ENCODE measurements around the gene FAAP20.

FAAP20 gene

GRCh38 chr1:2235300-2235998 is 40.9 kb upstream of the FAAP20 start:
- Histone ChIP-seq H3K9me3 (ENCODE audit: control insufficient read depth, insufficient read depth, low read depth, low read length) (no peaks in the 10 kb centered on the region), H3K27ac (ENCODE audit: low read depth, low read length) (no peak overlapping the region), H3K4me1 (ENCODE audit: control insufficient read depth, insufficient read depth, low read length) (peaks cover 65% of the 10 kb centered on the region), H3K27me3 (ENCODE audit: control insufficient read depth, insufficient read depth, low read length) (no peaks in the 10 kb centered on the region), H3K9ac (ENCODE audit: low read length) (no peak overlapping the region), H3K4me3 (ENCODE audit: low read depth, low read length) (no peak overlapping the region), H3K36me3 (ENCODE audit: control insufficient read depth, insufficient read depth, low read length) (no peaks in the 10 kb centered on the region)

DNA sequence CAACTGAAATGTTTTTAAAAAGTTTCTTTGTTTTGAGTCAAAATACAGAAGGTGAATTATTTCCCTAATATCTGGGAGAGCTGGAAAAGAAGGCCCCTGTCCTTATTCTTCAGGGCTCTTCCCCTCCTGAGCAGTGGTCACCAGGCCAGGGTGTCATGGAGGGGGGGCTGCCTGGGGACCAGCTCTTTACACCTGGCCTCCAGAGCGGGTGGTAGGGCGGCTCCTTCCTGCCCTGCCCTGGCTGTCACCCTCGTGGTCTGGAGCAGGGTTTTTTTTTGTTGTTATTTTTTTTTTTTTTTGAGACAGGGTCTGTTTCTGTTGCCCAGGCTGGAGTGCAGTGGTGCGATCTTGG is 40.2 kb upstream of the FAAP20 start:
- Histone ChIP-seq H3K36me3 (ENCODE audit: control insufficient read depth, insufficient read depth, low read length) (no peaks in the 10 kb centered on the region), H3K27ac (ENCODE audit: low read depth, low read length) (no peak overlapping the region), H3K4me3 (ENCODE audit: low read depth, low read length) (no peak overlapping the region), H3K4me1 (ENCODE audit: control insufficient read depth, insufficient read depth, low read length) (peaks cover 69% of the 10 kb centered on the region), H3K27me3 (ENCODE audit: control insufficient read depth, insufficient read depth, low read length) (no peaks in the 10 kb centered on the region), H3K9ac (ENCODE audit: low read length) (no peak overlapping the region), H3K9me3 (ENCODE audit: control insufficient read depth, insufficient read depth, low read depth, low read length) (no peaks in the 10 kb centered on the region)

- Histone ChIP-seq H3K9me3 (ENCODE audit: control insufficient read depth, insufficient read depth, low read depth, low read length) (no peaks in the 10 kb centered on the region), H3K27me3 (ENCODE audit: control insufficient read depth, insufficient read depth, low read length) (no peaks in the 10 kb centered on the region), H3K4me3 (ENCODE audit: low read depth, low read length) (no peak overlapping the region), H3K27ac (ENCODE audit: low read depth, low read length) (peak overlapping the region; percentile 30; the same call in 1 of the 2 replicates), H3K4me1 (ENCODE audit: control insufficient read depth, insufficient read depth, low read length) (peaks cover 67% of the 10 kb centered on the region), H3K36me3 (ENCODE audit: control insufficient read depth, insufficient read depth, low read length) (no peaks in the 10 kb centered on the region), H3K9ac (ENCODE audit: low read length) (no peak overlapping the region)
Observed at GRCh38 chr1:2233997-2234761, 39.6 kb upstream of the FAAP20 start.

GRCh38 chr1:2233468-2233867 is 38.9 kb upstream of the FAAP20 start:
- no peaks in the 10 kb centered on the region for H3K9me3 ChIP-seq (ENCODE audit: control insufficient read depth, insufficient read depth, low read depth, low read length)
- H3K9ac ChIP-seq (ENCODE audit: low read length): no peak overlapping the region
- H3K36me3 ChIP-seq (ENCODE audit: control insufficient read depth, insufficient read depth, low read length): no peaks in the 10 kb centered on the region
- H3K4me1 ChIP-seq (ENCODE audit: control insufficient read depth, insufficient read depth, low read length): peaks cover 62% of the 10 kb centered on the region
- no peak overlapping the region for H3K4me3 ChIP-seq (ENCODE audit: low read depth, low read length)
- H3K27ac ChIP-seq (ENCODE audit: low read depth, low read length): no peak overlapping the region
- no peaks in the 10 kb centered on the region for H3K27me3 ChIP-seq (ENCODE audit: control insufficient read depth, insufficient read depth, low read length)

DNA sequence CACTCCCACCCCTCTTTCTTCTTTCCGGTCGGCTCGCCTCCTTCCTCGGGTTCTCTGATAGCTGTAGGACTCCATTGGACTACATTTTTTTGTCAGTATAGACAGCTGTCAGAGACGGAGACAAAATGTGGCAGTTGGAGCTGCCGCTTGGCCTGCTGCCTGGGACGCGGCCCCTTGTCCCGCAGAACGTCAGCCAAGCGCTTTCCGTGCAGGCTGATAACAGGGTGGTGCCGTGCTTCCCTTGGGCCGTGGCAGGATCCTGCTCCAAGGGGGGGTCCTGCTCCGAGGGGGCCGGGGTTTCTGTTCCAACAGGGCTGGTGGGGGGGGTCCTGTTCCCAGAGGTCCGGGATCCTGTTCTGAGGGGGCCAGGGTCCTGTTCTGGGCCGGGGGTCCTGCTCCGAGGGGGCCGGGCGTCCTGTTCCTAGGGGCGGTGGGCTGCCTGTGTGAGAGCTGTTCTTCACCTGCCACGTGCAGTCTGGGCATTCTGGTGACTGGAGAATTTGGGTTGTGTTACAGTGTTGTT is 38.4 kb upstream of the FAAP20 start:
- peak overlapping the region; percentile 48 for H3K9ac ChIP-seq (ENCODE audit: low read length)
- H3K36me3 ChIP-seq (ENCODE audit: control insufficient read depth, insufficient read depth, low read length): no peaks in the 10 kb centered on the region
- H3K27ac ChIP-seq (ENCODE audit: low read depth, low read length): no peak overlapping the region
- H3K4me1 ChIP-seq (ENCODE audit: control insufficient read depth, insufficient read depth, low read length): peaks cover 59% of the 10 kb centered on the region
- H3K27me3 ChIP-seq (ENCODE audit: control insufficient read depth, insufficient read depth, low read length): no peaks in the 10 kb centered on the region
- no peak overlapping the region for H3K4me3 ChIP-seq (ENCODE audit: low read depth, low read length)
- no peaks in the 10 kb centered on the region for H3K9me3 ChIP-seq (ENCODE audit: control insufficient read depth, insufficient read depth, low read depth, low read length)

- no peak overlapping the region for H3K27ac ChIP-seq (ENCODE audit: low read depth, low read length)
- peak overlapping the region; percentile 98 for H3K4me3 ChIP-seq (ENCODE audit: low read depth, low read length)
- H3K9me3 ChIP-seq (ENCODE audit: control insufficient read depth, insufficient read depth, low read depth, low read length): no peaks in the 10 kb centered on the region
- H3K4me1 ChIP-seq (ENCODE audit: control insufficient read depth, insufficient read depth, low read length): peaks cover 53% of the 10 kb centered on the region
- no peaks in the 10 kb centered on the region for H3K27me3 ChIP-seq (ENCODE audit: control insufficient read depth, insufficient read depth, low read length)
- H3K9ac ChIP-seq (ENCODE audit: low read length): peak overlapping the region; percentile 48
- no peaks in the 10 kb centered on the region for H3K36me3 ChIP-seq (ENCODE audit: control insufficient read depth, insufficient read depth, low read length)
Observed at GRCh38 chr1:2232255-2232915, 37.8 kb upstream of the FAAP20 start.

- peak overlapping the region; percentile 98 for H3K4me3 ChIP-seq (ENCODE audit: low read depth, low read length)
- peaks cover 47% of the 10 kb centered on the region for H3K4me1 ChIP-seq (ENCODE audit: control insufficient read depth, insufficient read depth, low read length)
- H3K27ac ChIP-seq (ENCODE audit: low read depth, low read length): no peak overlapping the region
- no peaks in the 10 kb centered on the region for H3K9me3 ChIP-seq (ENCODE audit: control insufficient read depth, insufficient read depth, low read depth, low read length)
- H3K36me3 ChIP-seq (ENCODE audit: control insufficient read depth, insufficient read depth, low read length): no peaks in the 10 kb centered on the region
- H3K9ac ChIP-seq (ENCODE audit: low read length): peak overlapping the region; percentile 11
- H3K27me3 ChIP-seq (ENCODE audit: control insufficient read depth, insufficient read depth, low read length): no peaks in the 10 kb centered on the region
Observed at GRCh38 chr1:2231532-2232254, 37.1 kb upstream of the FAAP20 start.

- Histone ChIP-seq H3K4me1 (ENCODE audit: control insufficient read depth, insufficient read depth, low read length) (peaks cover 52% of the 10 kb centered on the region), H3K9ac (ENCODE audit: low read length) (peak overlapping the region; percentile 87), H3K36me3 (ENCODE audit: control insufficient read depth, insufficient read depth, low read length) (no peaks in the 10 kb centered on the region), H3K9me3 (ENCODE audit: control insufficient read depth, insufficient read depth, low read depth, low read length) (no peaks in the 10 kb centered on the region), H3K27me3 (ENCODE audit: control insufficient read depth, insufficient read depth, low read length) (no peaks in the 10 kb centered on the region), H3K27ac (ENCODE audit: low read depth, low read length) (no peak overlapping the region), H3K4me3 (ENCODE audit: low read depth, low read length) (peak overlapping the region; percentile 98)
Observed at GRCh38 chr1:2230781-2231531, 36.4 kb upstream of the FAAP20 start.

DNA sequence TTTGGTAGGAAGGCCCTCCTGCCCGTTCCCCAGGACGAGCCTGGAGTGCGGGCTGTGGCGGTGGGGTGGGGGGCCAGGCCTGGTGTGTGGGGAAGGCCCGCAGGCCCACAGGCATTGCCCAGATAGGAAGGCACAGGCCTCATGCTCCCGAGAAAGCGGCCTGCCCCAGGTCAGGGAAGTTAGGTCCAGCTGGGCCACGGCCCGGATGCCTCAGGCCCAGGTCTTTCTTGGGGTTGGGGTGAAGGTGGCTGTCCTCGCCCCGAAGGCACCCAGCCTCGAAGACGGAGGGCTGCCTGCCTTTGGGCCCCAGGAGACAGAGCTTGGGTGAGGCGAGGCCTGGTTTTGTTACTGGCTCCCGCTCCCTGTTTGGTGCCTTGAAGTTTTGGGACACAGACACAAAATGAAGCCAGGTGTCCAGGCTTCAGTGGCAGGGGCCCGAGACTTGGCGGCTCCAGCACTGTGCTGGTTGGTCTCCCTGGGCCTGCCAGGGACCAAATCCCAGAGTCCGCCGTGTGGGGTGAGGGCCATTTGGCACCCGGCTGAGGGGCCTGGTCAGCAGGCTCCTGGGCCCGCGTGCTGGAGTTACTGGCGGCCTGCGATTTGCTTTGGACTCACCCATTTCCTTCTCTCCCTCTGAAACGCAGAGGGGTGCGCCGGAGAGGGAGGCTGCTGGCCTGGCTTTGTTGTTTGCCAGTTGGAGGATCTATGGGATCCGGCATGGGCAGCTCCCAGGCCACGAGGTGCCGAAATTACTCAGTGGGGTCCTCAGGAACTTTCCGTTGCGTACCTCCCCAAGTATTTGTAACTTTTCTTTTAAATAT is 35.5 kb upstream of the FAAP20 start:
- Histone ChIP-seq H3K4me1 (ENCODE audit: control insufficient read depth, insufficient read depth, low read length) (peaks cover 52% of the 10 kb centered on the region), H3K27ac (ENCODE audit: low read depth, low read length) (0 out of 2 replicates have a peak overlapping the region, but pooled peaks have one; percentile 5), H3K9me3 (ENCODE audit: control insufficient read depth, insufficient read depth, low read depth, low read length) (no peaks in the 10 kb centered on the region), H3K36me3 (ENCODE audit: control insufficient read depth, insufficient read depth, low read length) (no peaks in the 10 kb centered on the region), H3K27me3 (ENCODE audit: control insufficient read depth, insufficient read depth, low read length) (no peaks in the 10 kb centered on the region), H3K9ac (ENCODE audit: low read length) (peak overlapping the region; percentile 87), H3K4me3 (ENCODE audit: low read depth, low read length) (peak overlapping the region; percentile 98)
